ENCODE measurements around the gene TK2.
A peak's percentile ranks its signal among the peaks of the same experiment; 100 is the strongest.

TK2 gene

GRCh38 chr16:66551788-66552285 is 1.9 kb upstream of the TK2 start:
- intact Hi-C loops (cut with DNase I) = loop anchor here (2.0 kb wide), 1 partner anchor 35 kb away; no protein-coding TSS in a partner anchor
- DNase-seq = peak in 9 of 42 donors; percentile 10 to 49 (median 23)

- peak in 7 of 42 donors; percentile 8 to 60 (median 25) for DNase-seq
- intact Hi-C loops (cut with DNase I) = loop anchor here (2.0 kb wide), 1 partner anchor 35 kb away; no protein-coding TSS in a partner anchor
Measured at GRCh38 chr16:66551348-66551759, 1.4 kb upstream of the TK2 start.

GRCh38 chr16:66548868-66549267 is 1.1 kb downstream of the TK2 start:
- no peak for DNase-seq
- intact Hi-C loops (cut with DNase I) = no loop called here

GRCh38 chr16:66548068-66548467 is 1.9 kb downstream of the TK2 start:
- intact Hi-C loops (cut with DNase I) = no loop called here
- peak in 1 of 42 donors; percentile 15 for DNase-seq

GRCh38 chr16:66547101-66547989 is 2.6 kb downstream of the TK2 start:
- no peak for DNase-seq
- intact Hi-C loops (cut with DNase I) = no loop called here

GRCh38 chr16:66544016-66544757 is 5.7 kb downstream of the TK2 start:
- DNase-seq = peak in 1 of 42 donors; percentile 29
- intact Hi-C loops (cut with DNase I) = no loop called here

- peak in 1 of 42 donors; percentile 5 for DNase-seq
- intact Hi-C loops (cut with DNase I) = no loop called here
Measured at GRCh38 chr16:66543541-66543940, 6.4 kb downstream of the TK2 start.

GRCh38 chr16:66542396-66542795 is 7.5 kb downstream of the TK2 start:
- DNase-seq = no peak
- intact Hi-C loops (cut with DNase I) = no loop called here

- DNase-seq = peak in 1 of 42 donors; percentile 16
Measured at GRCh38 chr16:66541388-66542355, 8.2 kb downstream of the TK2 start.

GRCh38 chr16:66539623-66540469 is 10.1 kb downstream of the TK2 start:
- intact Hi-C loops (cut with DNase I) = no loop called here
- DNase-seq = peak in 2 of 42 donors; percentile 9 to 13

More at GRCh38 chr16:66541388-66542355, 8.2 kb downstream of the TK2 start:
- intact Hi-C loops (cut with DNase I) = no loop called here

- no peak for DNase-seq
- intact Hi-C loops (cut with DNase I) = no loop called here
Measured at GRCh38 chr16:66538910-66539309, 11.0 kb downstream of the TK2 start.

GRCh38 chr16:66537236-66537635 is 12.7 kb downstream of the TK2 start:
- intact Hi-C loops (cut with DNase I) = no loop called here
- no peak for DNase-seq

GRCh38 chr16:66536525-66536924 is 13.4 kb downstream of the TK2 start:
- intact Hi-C loops (cut with DNase I) = no loop called here
- DNase-seq = no peak

- peak in 1 of 42 donors; percentile 32 for DNase-seq
Measured at GRCh38 chr16:66534376-66534799, 15.5 kb downstream of the TK2 start.

GRCh38 chr16:66529475-66529874 is 20.4 kb downstream of the TK2 start:
- intact Hi-C loops (cut with DNase I) = no loop called here
- no peak for DNase-seq

More at GRCh38 chr16:66534376-66534799, 15.5 kb downstream of the TK2 start:
- intact Hi-C loops (cut with DNase I) = no loop called here

- DNase-seq = no peak
- intact Hi-C loops (cut with DNase I) = no loop called here
Measured at GRCh38 chr16:66528294-66528693, 21.6 kb downstream of the TK2 start.

- peak in 1 of 42 donors; percentile 23 for DNase-seq
Measured at GRCh38 chr16:66525396-66526180, 24.3 kb downstream of the TK2 start.

More at GRCh38 chr16:66525396-66526180, 24.3 kb downstream of the TK2 start:
- intact Hi-C loops (cut with DNase I) = no loop called here

Data from head of caudate nucleus (tissue), 42 donors.